ENCODE data around the gene ZSWIM3.

GRCh38 chr20:45888681-45889080 is 31.3 kb downstream of the ZSWIM3 start:
- no peak for TF ChIP-seq CTCF (IDR thresholded peaks at IDR 0.05)
- no peak for TF ChIP-seq POLR2A (IDR thresholded peaks at IDR 0.05)

Data from right lobe of liver (tissue), 4 donors.